KOPT-K1 (cell line): Measurements from ENCODE around the gene OLFM2.

Source experiments
- H3K27ac ChIP-seq: fragments of 200-600 bp; sonication (generic); 2 replicates; pipeline ENCODE4 v1.5.1; 2016; ENCODE audit warnings: antibody characterized with exemption, mild to moderate bottlenecking, low read depth, low read length; ENCODE audit not compliant: poor library complexity, severe bottlenecking
- H3K36me3 ChIP-seq: fragments of 200-600 bp; sonication (generic); 2 replicates; pipeline ENCODE4 v1.5.1; 2017; ENCODE audit warnings: antibody characterized with exemption, mild to moderate bottlenecking, low read length, moderate library complexity; ENCODE audit not compliant: insufficient read depth
- H3K9me3 ChIP-seq: fragments of 200-600 bp; sonication (generic); 2 replicates; pipeline ENCODE4 v1.5.1; 2017; ENCODE audit warnings: antibody characterized with exemption, low read length, mild to moderate bottlenecking; ENCODE audit not compliant: insufficient read depth, poor library complexity, severe bottlenecking

OLFM2 gene

DNA sequence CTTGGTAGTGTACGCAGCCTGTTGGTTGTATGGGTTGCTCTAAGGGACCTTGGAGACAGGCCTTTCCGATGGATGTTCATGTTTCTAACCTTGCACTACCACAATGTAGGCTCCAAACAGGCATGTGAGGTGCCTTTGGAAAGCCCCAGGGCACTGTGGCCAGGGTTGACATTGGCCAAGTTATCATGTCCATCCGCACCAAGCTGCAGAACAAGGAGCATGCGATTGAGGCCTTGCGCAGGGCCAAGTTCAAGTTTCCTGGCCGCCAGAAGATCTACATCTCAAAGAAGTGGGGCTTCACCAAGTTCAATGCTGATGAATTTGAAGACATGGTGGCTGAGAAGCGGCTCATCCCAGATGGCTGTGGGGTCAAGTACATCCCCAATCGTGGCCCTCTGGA is 116.3 kb downstream of the OLFM2 start:
- Histone ChIP-seq H3K36me3 (peaks cover 16% of the 10 kb centered on the region), H3K9me3 (peaks cover 17% of the 10 kb centered on the region), H3K27ac (peak overlapping the region; percentile 41)

DNA sequence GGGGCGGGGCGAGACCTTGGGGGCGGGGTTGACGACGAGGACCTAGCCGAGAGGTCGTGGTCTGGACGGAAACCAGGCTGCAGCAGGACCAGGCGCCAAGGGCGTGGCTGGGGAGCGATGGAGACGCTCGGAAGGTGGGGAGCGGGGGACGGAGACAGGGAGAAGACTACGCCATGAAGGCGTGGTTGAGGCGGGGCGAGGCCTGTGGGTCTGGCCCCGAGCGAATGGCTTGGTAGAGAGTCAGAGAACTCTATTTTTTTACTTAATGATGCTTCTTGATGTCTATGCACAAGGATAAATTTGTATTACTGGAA is 116.8 kb downstream of the OLFM2 start:
- H3K36me3 ChIP-seq: peaks cover 17% of the 10 kb centered on the region
- peak overlapping the region; percentile 41 for H3K27ac ChIP-seq
- peaks cover 22% of the 10 kb centered on the region for H3K9me3 ChIP-seq

GRCh38 chr19:9818734-9819595 is 117.3 kb downstream of the OLFM2 start, which contains the start of gene FBXL12:
Gene FBXL12 (minus strand): TSS chr19:9819079. CDS start chr19:9818813, 266 bp downstream.
- H3K36me3 ChIP-seq: peaks cover 23% of the 10 kb centered on the region
- peak within 1 kb of the TSS; percentile 86 for H3K27ac ChIP-seq
- peaks cover 22% of the 10 kb centered on the region for H3K9me3 ChIP-seq

GRCh38 chr19:9818175-9818733 is 118.1 kb downstream of the OLFM2 start:
- peak overlapping the region; percentile 86 for H3K27ac ChIP-seq
- peaks cover 22% of the 10 kb centered on the region for H3K9me3 ChIP-seq
- H3K36me3 ChIP-seq: peaks cover 29% of the 10 kb centered on the region

DNA sequence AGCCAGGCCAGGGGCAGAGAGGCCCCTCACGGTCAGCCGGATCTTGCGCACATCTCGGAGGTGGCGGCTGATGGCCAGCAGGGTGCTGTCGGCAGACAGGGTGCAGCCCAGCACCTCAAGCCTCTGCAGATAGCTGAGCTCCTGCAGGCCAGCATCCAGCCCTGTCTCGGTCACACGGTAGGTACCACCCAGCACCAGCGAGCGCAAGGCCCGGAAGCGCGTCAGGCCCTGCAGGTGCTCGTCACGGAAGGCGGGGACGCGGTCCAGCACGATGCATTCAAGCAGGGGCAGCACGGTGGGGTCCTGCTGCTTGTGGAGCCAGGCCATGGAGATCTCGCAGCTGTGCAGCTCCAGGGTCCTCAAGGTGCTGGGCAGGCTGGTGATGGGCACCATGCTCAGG is 125.2 kb downstream of the OLFM2 start:
- H3K36me3 ChIP-seq: peaks cover 64% of the 10 kb centered on the region
- peaks cover 22% of the 10 kb centered on the region for H3K9me3 ChIP-seq
- no peak overlapping the region for H3K27ac ChIP-seq

- Histone ChIP-seq H3K36me3 (peaks cover 48% of the 10 kb centered on the region), H3K9me3 (peaks cover 6% of the 10 kb centered on the region), H3K27ac (peak overlapping the region; percentile 33)
Measured at GRCh38 chr19:9808855-9809824, 127.2 kb downstream of the OLFM2 start.

- Histone ChIP-seq H3K27ac (no peak overlapping the region), H3K36me3 (peaks cover 38% of the 10 kb centered on the region), H3K9me3 (peaks cover 6% of the 10 kb centered on the region)
Measured at GRCh38 chr19:9806803-9807202, 129.5 kb downstream of the OLFM2 start.
